ENCODE data around the gene ACBD4. TPM values are rescaled to one million over a fixed set of nuclear protein-coding genes. Genes with fewer than 3 reads are reported as not detected.

Gene ACBD4
- polyA plus RNA-seq, 1 experiment = 4.0 TPM

GRCh38 chr17:45103269-45103795, 32.2 kb upstream of the ACBD4 start:
- POLR2A ChIA-PET = no interaction called here
- Histone ChIP-seq H3K4me3 (ENCODE audit: low read depth, low read length) (no peak overlapping the region), H3K27me3 (ENCODE audit: control insufficient read depth, insufficient read depth, low read length) (no peaks in the 10 kb centered on the region), H3K9me3 (ENCODE audit: control insufficient read depth, insufficient read depth, low read length) (no peaks in the 10 kb centered on the region), H3K27ac (ENCODE audit: low read depth, low read length) (no peak overlapping the region)
- TF ChIP-seq CTCF (IDR thresholded peaks at IDR 0.05; ENCODE audit: low read depth, low read length) = no peak
- no peak for DNase-seq (ENCODE audit: low read depth, low spot score)
- CTCF ChIA-PET = interaction anchor here (1.0 to 4.4 kb wide), 2 partner anchors 32 to 183 kb away, joined by 3 to 19 read pairs; partner anchors contain the start of gene ACBD4

- Histone ChIP-seq H3K27ac (ENCODE audit: low read depth, low read length) (no peak overlapping the region), H3K27me3 (ENCODE audit: control insufficient read depth, insufficient read depth, low read length) (no peaks in the 10 kb centered on the region), H3K4me3 (ENCODE audit: low read depth, low read length) (no peak overlapping the region), H3K9me3 (ENCODE audit: control insufficient read depth, insufficient read depth, low read length) (no peaks in the 10 kb centered on the region)
- ChIA-PET CTCF (interaction anchor here (1.7 to 4.4 kb wide), 2 partner anchors 31 to 184 kb away, joined by 5 to 19 read pairs; partner anchors contain the start of gene ACBD4), POLR2A (no interaction called here)
- no peak for TF ChIP-seq CTCF (IDR thresholded peaks at IDR 0.05; ENCODE audit: low read depth, low read length)
- no peak for DNase-seq (ENCODE audit: low read depth, low spot score)
These were observed 31.5 kb upstream of the ACBD4 start for GRCh38 chr17:45104029-45104428.

GRCh38 chr17:45104497-45104896, 31.0 kb upstream of the ACBD4 start:
- POLR2A ChIA-PET = no interaction called here

GRCh38 chr17:45104907-45105624, 30.4 kb upstream of the ACBD4 start:
- CTCF ChIA-PET = interaction anchor here (1.0 to 4.4 kb wide), 3 partner anchors 30 to 185 kb away, joined by 5 to 19 read pairs (median 8); partner anchors contain the start of gene ACBD4
- Histone ChIP-seq H3K27me3 (ENCODE audit: control insufficient read depth, insufficient read depth, low read length) (no peaks in the 10 kb centered on the region), H3K4me3 (ENCODE audit: low read depth, low read length) (no peak overlapping the region), H3K9me3 (ENCODE audit: control insufficient read depth, insufficient read depth, low read length) (no peaks in the 10 kb centered on the region), H3K27ac (ENCODE audit: low read depth, low read length) (no peak overlapping the region)
- POLR2A ChIA-PET = interaction anchor here (0.9 kb wide), 1 partner anchor 19 kb away, joined by 13 read pairs; no protein-coding TSS in a partner anchor
- no peak for DNase-seq (ENCODE audit: low read depth, low spot score)
- TF ChIP-seq CTCF (IDR thresholded peaks at IDR 0.05; ENCODE audit: low read depth, low read length) = no peak

More at GRCh38 chr17:45104497-45104896, 31.0 kb upstream of the ACBD4 start:
- Histone ChIP-seq H3K9me3 (ENCODE audit: control insufficient read depth, insufficient read depth, low read length) (no peaks in the 10 kb centered on the region), H3K27ac (ENCODE audit: low read depth, low read length) (no peak overlapping the region), H3K4me3 (ENCODE audit: low read depth, low read length) (no peak overlapping the region), H3K27me3 (ENCODE audit: control insufficient read depth, insufficient read depth, low read length) (no peaks in the 10 kb centered on the region)
- CTCF ChIA-PET = interaction anchor here (1.7 to 4.4 kb wide), 2 partner anchors 31 to 184 kb away, joined by 5 to 19 read pairs; partner anchors contain the start of gene ACBD4
- DNase-seq (ENCODE audit: low read depth, low spot score) = no peak
- TF ChIP-seq CTCF (IDR thresholded peaks at IDR 0.05; ENCODE audit: low read depth, low read length) = no peak

- Histone ChIP-seq H3K9me3 (ENCODE audit: control insufficient read depth, insufficient read depth, low read length) (no peaks in the 10 kb centered on the region), H3K27me3 (ENCODE audit: control insufficient read depth, insufficient read depth, low read length) (no peaks in the 10 kb centered on the region), H3K27ac (ENCODE audit: low read depth, low read length) (no peak overlapping the region), H3K4me3 (ENCODE audit: low read depth, low read length) (no peak overlapping the region)
- no peak for TF ChIP-seq CTCF (IDR thresholded peaks at IDR 0.05; ENCODE audit: low read depth, low read length)
- ChIA-PET POLR2A (interaction anchor here (0.9 kb wide), 1 partner anchor 18 kb away, joined by 13 read pairs; no protein-coding TSS in a partner anchor), CTCF (interaction anchor here (0.9 to 4.4 kb wide), 3 partner anchors 11 to 43 kb away, joined by 3 to 19 read pairs (median 8); partner anchors contain the start of gene ACBD4)
- DNase-seq (ENCODE audit: low read depth, low spot score) = no peak
These were observed 29.4 kb upstream of the ACBD4 start for GRCh38 chr17:45106096-45106495.

Measured in AG04450 (cell line).